CD4-positive, alpha-beta T cell treated with Interleukin-21 for 1 hour (primary cell): ENCODE data around the gene CNTNAP2.

ENCODE experiments used
- DNase-seq: peaks from one replicate; pipeline ENCODE4 v3.0.0-alpha.2; 2020

Gene CNTNAP2

GRCh38 chr7:146449625-146450024 is 333.0 kb downstream of the CNTNAP2 start:
- no peak for DNase-seq

- DNase-seq = no peak
Measured at GRCh38 chr7:146455091-146455655, 338.6 kb downstream of the CNTNAP2 start.

GRCh38 chr7:146479040-146479439 is 362.4 kb downstream of the CNTNAP2 start:
- no peak for DNase-seq

- DNase-seq = no peak
Measured at GRCh38 chr7:146486519-146486918, 369.9 kb downstream of the CNTNAP2 start.

- DNase-seq = no peak
Measured at GRCh38 chr7:146492017-146492416, 375.4 kb downstream of the CNTNAP2 start.

- DNase-seq = no peak
Measured at GRCh38 chr7:146494952-146495596, 378.5 kb downstream of the CNTNAP2 start.

- no peak for DNase-seq
Measured at GRCh38 chr7:146496657-146497056, 380.1 kb downstream of the CNTNAP2 start.

- no peak for DNase-seq
Measured at GRCh38 chr7:146499970-146500369, 383.4 kb downstream of the CNTNAP2 start.

GRCh38 chr7:146503844-146504243 is 387.2 kb downstream of the CNTNAP2 start:
- DNase-seq = no peak

GRCh38 chr7:146510088-146510680 is 393.6 kb downstream of the CNTNAP2 start:
- peak; percentile 3 for DNase-seq

- DNase-seq = no peak
Measured at GRCh38 chr7:146514304-146514703, 397.7 kb downstream of the CNTNAP2 start.

GRCh38 chr7:146528581-146528980 is 412.0 kb downstream of the CNTNAP2 start:
- no peak for DNase-seq

GRCh38 chr7:146539836-146540235 is 423.2 kb downstream of the CNTNAP2 start:
- no peak for DNase-seq

- DNase-seq = no peak
Measured at GRCh38 chr7:146542101-146542500, 425.5 kb downstream of the CNTNAP2 start.

- DNase-seq = no peak
Measured at GRCh38 chr7:146544748-146545147, 428.1 kb downstream of the CNTNAP2 start.

GRCh38 chr7:146548816-146549215 is 432.2 kb downstream of the CNTNAP2 start:
- DNase-seq = no peak

GRCh38 chr7:146554556-146554955 is 438.0 kb downstream of the CNTNAP2 start:
- no peak for DNase-seq

GRCh38 chr7:146557971-146558469 is 441.4 kb downstream of the CNTNAP2 start:
- DNase-seq = no peak

- DNase-seq = no peak
Measured at GRCh38 chr7:146565872-146566271, 449.3 kb downstream of the CNTNAP2 start.

GRCh38 chr7:146575903-146576302 is 459.3 kb downstream of the CNTNAP2 start:
- no peak for DNase-seq

GRCh38 chr7:146591976-146592375 is 475.4 kb downstream of the CNTNAP2 start:
- no peak for DNase-seq

- DNase-seq = no peak
Measured at GRCh38 chr7:146606628-146607027, 490.0 kb downstream of the CNTNAP2 start.

- no peak for DNase-seq
Measured at GRCh38 chr7:146619641-146620040, 503.0 kb downstream of the CNTNAP2 start.

GRCh38 chr7:146626912-146627311 is 510.3 kb downstream of the CNTNAP2 start:
- DNase-seq = no peak
